ENCODE data around the gene NTN1. TPM values are rescaled to one million over a fixed set of nuclear protein-coding genes. Genes with fewer than 3 reads are reported as not detected.

The NTN1 gene
- polyA plus RNA-seq, 1 donor = 3.3 TPM

- no peak for DNase-seq
Observed at GRCh38 chr17:9004961-9005285, 16.4 kb upstream of the NTN1 start.

- DNase-seq = no peak
Observed at GRCh38 chr17:9006175-9006767, 15.0 kb upstream of the NTN1 start.

- no peak for DNase-seq
Observed at GRCh38 chr17:9007052-9007714, 14.1 kb upstream of the NTN1 start.

GRCh38 chr17:9009096-9009495, 12.2 kb upstream of the NTN1 start:
- no peak for DNase-seq

- no peak for DNase-seq
Observed at GRCh38 chr17:9009737-9010136, 11.6 kb upstream of the NTN1 start.

- DNase-seq = no peak
Observed at GRCh38 chr17:9011001-9011400, 10.3 kb upstream of the NTN1 start.

GRCh38 chr17:9016941-9017552, 4.3 kb upstream of the NTN1 start:
- no peak for DNase-seq

GRCh38 chr17:9018726-9019125, 2.6 kb upstream of the NTN1 start:
- no peak for DNase-seq

GRCh38 chr17:9020096-9020823, 1.1 kb upstream of the NTN1 start:
- no peak for DNase-seq

GRCh38 chr17:9020824-9021157, 519 bp upstream of the NTN1 start:
- DNase-seq = no peak

GRCh38 chr17:9021992-9022572, 772 bp downstream of the NTN1 start:
- no peak for DNase-seq

GRCh38 chr17:9022573-9023391, 1.5 kb downstream of the NTN1 start:
- no peak for DNase-seq

- no peak for DNase-seq
Observed at GRCh38 chr17:9023392-9024218, 2.3 kb downstream of the NTN1 start.

- no peak for DNase-seq
Observed at GRCh38 chr17:9024497-9024896, 3.2 kb downstream of the NTN1 start.

GRCh38 chr17:9026741-9027140, 5.4 kb downstream of the NTN1 start:
- no peak for DNase-seq

- no peak for DNase-seq
Observed at GRCh38 chr17:9028202-9028987, 7.1 kb downstream of the NTN1 start.

- DNase-seq = no peak
Observed at GRCh38 chr17:9028988-9029570, 7.8 kb downstream of the NTN1 start.

GRCh38 chr17:9032151-9032550, 10.8 kb downstream of the NTN1 start:
- DNase-seq = no peak

- DNase-seq = no peak
Observed at GRCh38 chr17:9032583-9032982, 11.3 kb downstream of the NTN1 start.

GRCh38 chr17:9035249-9035648, 13.9 kb downstream of the NTN1 start:
- no peak for DNase-seq
